ENCODE results near the gene AP1G2. TPM values are rescaled to one million over a fixed set of nuclear protein-coding genes. Genes with fewer than 3 reads are reported as not detected.

AP1G2 gene
- total RNA-seq, 1 experiment from 2014 or later: 155 TPM

- ChIA-PET RAD21 (ENCODE audit: low non-redundant PET in 1 of 2, low total read pairs in 2 of 2, uncharacterized antibody in 2 of 2, unreplicated experiment in 2 of 2) (no interaction called here), POLR2A (no interaction called here), CTCF (no interaction called here)
- H3K4me2 ChIP-seq (ENCODE audit: low read length): no peak overlapping the region
- BruUV-seq (replicated peaks): no TSS peak
- H3K27ac ChIP-seq (ENCODE audit: low read depth, low read length): no peak overlapping the region
- H3K79me2 ChIP-seq (ENCODE audit: insufficient read depth, low read length): no peaks in the 10 kb centered on the region
- H3K36me3 ChIP-seq (ENCODE audit: control insufficient read depth in 1 of 2, insufficient read depth in 2 of 2, low read length in 2 of 2): no peaks in the 10 kb centered on the region
- intact Hi-C loops (cut with micrococcal nuclease): no loop called here
- DNase-seq (ENCODE audit: low read depth, low spot score) (no peak), ATAC-seq (no peak)
- no peak overlapping the region for H3K9ac ChIP-seq (ENCODE audit: low read length)
- H2AFZ ChIP-seq (ENCODE audit: low read depth, low read length, poor library complexity, severe bottlenecking): no peak overlapping the region
- no peak overlapping the region for H3K4me3 ChIP-seq (replicated peaks in 1 of 2; ENCODE audit: low read depth in 1 of 2, low read length in 2 of 2)
- TF ChIP-seq FOSL1 (IDR thresholded peaks at IDR 0.05; ENCODE audit: low read depth): no peak
- no peaks in the 10 kb centered on the region for H3K27me3 ChIP-seq (ENCODE audit: insufficient read depth, low read length)
- no peaks in the 10 kb centered on the region for H4K20me1 ChIP-seq (ENCODE audit: insufficient read depth)
- no peaks in the 10 kb centered on the region for H3K9me3 ChIP-seq (ENCODE audit: control insufficient read depth in 1 of 2, insufficient read depth in 1 of 2, low read depth in 1 of 2, low read length in 2 of 2)
- H3K9me2 ChIP-seq (ENCODE audit: insufficient read depth): no peaks in the 10 kb centered on the region
- no peaks in the 10 kb centered on the region for H3K4me1 ChIP-seq (ENCODE audit: control insufficient read depth in 1 of 2, insufficient read depth in 2 of 2, low read length in 2 of 2)
These were observed 9.6 kb upstream of the AP1G2 start for GRCh38 chr14:23577004-23577681.

- Histone ChIP-seq H3K9me2 (ENCODE audit: insufficient read depth) (no peaks in the 10 kb centered on the region), H3K27ac (ENCODE audit: low read depth, low read length) (no peak overlapping the region), H3K4me1 (ENCODE audit: control insufficient read depth in 1 of 2, insufficient read depth in 2 of 2, low read length in 2 of 2) (peaks cover 14% of the 10 kb centered on the region in 2 experiments), H3K79me2 (ENCODE audit: insufficient read depth, low read length) (no peaks in the 10 kb centered on the region), H3K27me3 (ENCODE audit: insufficient read depth, low read length) (no peaks in the 10 kb centered on the region), H3K4me2 (ENCODE audit: low read length) (no peak overlapping the region), H4K20me1 (ENCODE audit: insufficient read depth) (no peaks in the 10 kb centered on the region), H3K9me3 (ENCODE audit: control insufficient read depth in 1 of 2, insufficient read depth in 1 of 2, low read depth in 1 of 2, low read length in 2 of 2) (no peaks in the 10 kb centered on the region), H3K9ac (ENCODE audit: low read length) (no peak overlapping the region), H3K36me3 (ENCODE audit: control insufficient read depth in 1 of 2, insufficient read depth in 2 of 2, low read length in 2 of 2) (no peaks in the 10 kb centered on the region), H2AFZ (ENCODE audit: low read depth, low read length, poor library complexity, severe bottlenecking) (no peak overlapping the region), H3K4me3 (replicated peaks in 1 of 2; ENCODE audit: low read depth in 1 of 2, low read length in 2 of 2) (no peak overlapping the region)
- DNase-seq (ENCODE audit: low read depth, low spot score) (no peak), ATAC-seq (no peak)
- BruUV-seq (replicated peaks): no TSS peak
- ChIA-PET CTCF (no interaction called here), POLR2A (no interaction called here), RAD21 (ENCODE audit: low non-redundant PET in 1 of 2, low total read pairs in 2 of 2, uncharacterized antibody in 2 of 2, unreplicated experiment in 2 of 2) (no interaction called here)
- intact Hi-C loops (cut with micrococcal nuclease): no loop called here
- TF ChIP-seq CEBPB (IDR thresholded peaks at IDR 0.05; ENCODE audit: low read depth): no peak
- TF ChIP-seq ATF3 (IDR thresholded peaks at IDR 0.05): no peak
- no peak for TF ChIP-seq SRF (IDR thresholded peaks at IDR 0.05; ENCODE audit: low read depth)
- TF ChIP-seq SIN3A (IDR thresholded peaks at IDR 0.05; ENCODE audit: low read depth): no peak
- no peak for TF ChIP-seq ZFX (IDR thresholded peaks at IDR 0.05)
- TF ChIP-seq ELF1 (IDR thresholded peaks at IDR 0.05; ENCODE audit: borderline replicate concordance, low read depth): no peak
- TF ChIP-seq YY1 (IDR thresholded peaks at IDR 0.05; ENCODE audit: extremely low read depth, insufficient replicate concordance, low read depth, low read length): no peak
- no peak for TF ChIP-seq ZBTB33 (IDR thresholded peaks at IDR 0.05; ENCODE audit: extremely low read depth, insufficient replicate concordance, low read length)
- no peak for TF ChIP-seq EGR1 (IDR thresholded peaks at IDR 0.05; ENCODE audit: low read depth)
- TF ChIP-seq RAD21 (IDR thresholded peaks at IDR 0.05; ENCODE audit: low read depth): no peak
- TF ChIP-seq MAX (IDR thresholded peaks at IDR 0.05): no peak
- no peak for TF ChIP-seq CBX3 (IDR thresholded peaks at IDR 0.05; ENCODE audit: low read depth)
- TF ChIP-seq POLR2A (IDR thresholded peaks at IDR 0.05; ENCODE audit: borderline replicate concordance, extremely low read depth, insufficient read depth, insufficient read length): no peak
- TF ChIP-seq REST (IDR thresholded peaks at IDR 0.05; ENCODE audit: low read depth): no peak
These were observed 5.9 kb upstream of the AP1G2 start for GRCh38 chr14:23573384-23574015.
